Glutamatergic neuron (in vitro differentiated cells): ENCODE data around the gene CFAP61. TPM values are rescaled to one million over a fixed set of nuclear protein-coding genes. Genes with fewer than 3 reads are reported as not detected.

Experiments
- DNase-seq: peaks from one replicate; pipeline ENCODE4 v3.0.0; 2022
- H3K27ac Mint-ChIP-seq: one replicate; pipeline ENCODE4 v1.8.0; 2020; ENCODE audit warnings: mild to moderate bottlenecking, mixed read lengths, inconsistent platforms; ENCODE audit not compliant: unreplicated experiment
- H3K27me3 Mint-ChIP-seq: one replicate; pipeline ENCODE4 v1.8.0; 2020; ENCODE audit warnings: mild to moderate bottlenecking, moderate library complexity, mixed read lengths, inconsistent platforms; ENCODE audit not compliant: unreplicated experiment
- H3K36me3 Mint-ChIP-seq: one replicate; pipeline ENCODE4 v1.8.0; 2020; ENCODE audit warnings: mild to moderate bottlenecking, mixed read lengths, inconsistent platforms; ENCODE audit not compliant: unreplicated experiment
- H3K4me1 Mint-ChIP-seq: one replicate; pipeline ENCODE4 v1.8.0; 2020; ENCODE audit warnings: mild to moderate bottlenecking, low read depth, mixed read lengths, inconsistent platforms; ENCODE audit not compliant: unreplicated experiment
- H3K4me3 Mint-ChIP-seq: one replicate; pipeline ENCODE4 v1.8.0; 2020; ENCODE audit warnings: mild to moderate bottlenecking, mixed read lengths, inconsistent platforms; ENCODE audit not compliant: unreplicated experiment
- H3K9me3 Mint-ChIP-seq: one replicate; pipeline ENCODE4 v1.8.0; 2020; ENCODE audit warnings: mild to moderate bottlenecking, moderate library complexity, mixed read lengths, inconsistent platforms; ENCODE audit not compliant: unreplicated experiment
- CTCF ChIP-seq: fragments of 200-600 bp; sonication (generic); IDR thresholded peaks from one replicate; pipeline ENCODE4 v1.5.0; 2021; ENCODE audit not compliant: partially characterized antibody, unreplicated experiment
- total RNA-seq: library from RNA; stranded (reverse); fragmentation: NEBNext Ultra II Directional; extraction: Animal tissue kit (Norgen Biotek cat#: 25700); gene quantifications from one replicate; pipeline ENCODE4 v1.2.1, GENCODE V29; 2021; ENCODE audit not compliant: unreplicated experiment

CFAP61 gene
- total RNA-seq, 1 donor from 2014 or later: 5.0 TPM

- H3K27me3 Mint-ChIP-seq: peaks cover 38% of the 10 kb centered on the region
- DNase-seq: no peak
Observed at GRCh38 chr20:20370094-20370575, 317.8 kb downstream of the CFAP61 start.

GRCh38 chr20:20371083-20371482, 318.8 kb downstream of the CFAP61 start:
- Mint-ChIP-seq H3K27me3 (peaks cover 30% of the 10 kb centered on the region), H3K27ac (peak overlapping the region; percentile 100)
- DNase-seq: no peak

More at GRCh38 chr20:20370094-20370575, 317.8 kb downstream of the CFAP61 start:
- TF ChIP-seq CTCF: no peak
- Mint-ChIP-seq H3K36me3 (peaks cover 40% of the 10 kb centered on the region), H3K4me3 (peak overlapping the region; percentile 98), H3K9me3 (peaks cover 48% of the 10 kb centered on the region), H3K4me1 (peaks cover 35% of the 10 kb centered on the region), H3K27ac (peak overlapping the region; percentile 100)

DNA sequence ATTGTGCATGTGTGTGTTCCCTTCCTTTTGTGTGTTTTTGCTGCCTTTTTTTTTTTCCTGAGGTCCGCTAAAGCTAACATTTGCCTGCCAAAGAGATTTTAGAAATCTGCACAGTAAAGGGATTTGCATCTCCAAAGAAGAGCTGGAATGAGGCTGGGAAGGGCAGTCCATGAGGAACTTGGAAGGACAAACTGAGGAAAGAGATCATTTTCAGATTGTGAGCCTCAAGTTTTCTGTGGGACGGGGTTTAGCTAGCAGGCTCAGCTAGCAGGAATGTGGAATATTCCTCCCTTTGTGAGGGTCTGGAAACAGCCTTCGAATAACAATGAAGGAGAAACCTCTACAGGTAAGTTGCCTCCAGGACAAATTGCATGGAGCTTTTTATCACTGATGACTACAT, 319.3 kb downstream of the CFAP61 start:
- no peak for TF ChIP-seq CTCF
- no peak for DNase-seq
- H3K4me1 Mint-ChIP-seq: peaks cover 30% of the 10 kb centered on the region
- H3K27me3 Mint-ChIP-seq: peaks cover 25% of the 10 kb centered on the region
- H3K9me3 Mint-ChIP-seq: peaks cover 45% of the 10 kb centered on the region
- peaks cover 43% of the 10 kb centered on the region for H3K36me3 Mint-ChIP-seq
- H3K27ac Mint-ChIP-seq: peak overlapping the region; percentile 100
- H3K4me3 Mint-ChIP-seq: peak overlapping the region; percentile 98

More at GRCh38 chr20:20371083-20371482, 318.8 kb downstream of the CFAP61 start:
- Mint-ChIP-seq H3K4me3 (peak overlapping the region; percentile 98), H3K36me3 (peaks cover 43% of the 10 kb centered on the region), H3K9me3 (peaks cover 49% of the 10 kb centered on the region), H3K4me1 (peaks cover 33% of the 10 kb centered on the region)
- no peak for TF ChIP-seq CTCF

DNA sequence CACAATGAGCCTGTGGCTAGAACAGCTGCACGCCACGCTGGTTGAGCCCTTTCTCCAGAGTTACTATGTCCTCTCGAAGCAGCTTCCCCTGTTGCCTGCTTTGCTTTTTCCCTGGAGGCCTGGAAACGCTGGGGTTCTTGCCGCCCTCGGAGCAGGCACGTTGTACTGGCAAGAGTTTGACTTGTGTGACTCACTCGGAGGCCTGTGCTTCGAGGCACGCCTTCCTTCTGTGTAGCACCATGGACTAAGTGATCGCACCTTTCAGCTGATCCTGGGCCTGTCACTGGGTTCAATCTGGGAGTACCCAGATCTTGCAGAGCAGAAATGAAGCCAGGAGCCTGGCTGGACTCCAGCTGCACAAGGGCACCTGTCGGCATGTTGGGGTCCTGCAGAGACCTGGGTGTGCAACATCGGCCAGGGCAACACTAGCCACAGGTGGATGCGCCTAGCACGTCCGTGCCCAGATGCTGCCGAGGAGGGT, 320.8 kb downstream of the CFAP61 start:
- TF ChIP-seq CTCF: no peak
- peaks cover 21% of the 10 kb centered on the region for H3K27me3 Mint-ChIP-seq
- peak overlapping the region; percentile 98 for H3K4me3 Mint-ChIP-seq
- peak overlapping the region; percentile 100 for H3K27ac Mint-ChIP-seq
- peaks cover 45% of the 10 kb centered on the region for H3K9me3 Mint-ChIP-seq
- DNase-seq: peak; percentile 45
- peaks cover 30% of the 10 kb centered on the region for H3K4me1 Mint-ChIP-seq
- H3K36me3 Mint-ChIP-seq: peaks cover 43% of the 10 kb centered on the region

DNA sequence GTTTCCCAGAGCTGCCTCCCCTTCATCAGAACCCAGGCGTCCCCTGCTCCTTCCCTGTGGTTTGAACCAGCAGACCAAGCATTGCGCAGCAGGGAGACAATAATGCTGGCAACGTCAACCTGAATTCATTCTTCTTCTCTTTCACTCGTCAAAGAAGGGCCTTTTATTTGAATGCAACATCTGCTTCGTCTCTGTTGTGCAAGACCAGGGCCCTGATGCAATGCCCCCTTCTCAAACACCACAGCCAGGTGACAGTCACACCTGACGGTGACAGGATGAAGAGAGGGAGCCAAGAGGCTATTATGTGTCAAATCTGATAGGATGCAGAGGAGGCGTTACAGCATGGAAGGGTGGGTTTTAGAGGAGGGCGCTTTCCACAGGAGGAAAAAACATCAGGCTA, 323.5 kb downstream of the CFAP61 start:
- Mint-ChIP-seq H3K27me3 (peaks cover 15% of the 10 kb centered on the region), H3K9me3 (peaks cover 35% of the 10 kb centered on the region)

More for the DNA sequence above, 323.5 kb downstream of the CFAP61 start:
- no peak overlapping the region for H3K4me3 Mint-ChIP-seq
- no peak for TF ChIP-seq CTCF
- no peak for DNase-seq
- peak overlapping the region; percentile 16 for H3K27ac Mint-ChIP-seq
- H3K36me3 Mint-ChIP-seq: peaks cover 43% of the 10 kb centered on the region
- H3K4me1 Mint-ChIP-seq: peaks cover 30% of the 10 kb centered on the region
